Measurements from ENCODE around the gene ARMH4. TPM values are rescaled to one million over a fixed set of nuclear protein-coding genes. Genes with fewer than 3 reads are reported as not detected.

ARMH4 gene
- total RNA-seq, 4 donors from 2014 or later = 1.8 to 3.6 (median 2.8) TPM

GRCh38 chr14:57982804-57983634 is 169.0 kb downstream of the ARMH4 start:
- no peak for DNase-seq (ENCODE audit: low spot score in 2 of 2)
- WGBS, 2 donors = 43 to 50% methylated on average over 8 of the region's 8 CpGs
- TF ChIP-seq CTCF (IDR thresholded peaks at IDR 0.05) (no peak), POLR2A (IDR thresholded peaks at IDR 0.05) (no peak)
- intact Hi-C loops (cut with DNase I; ENCODE audit: low total_unique reads) = no loop called here
- no peak overlapping the region for H3K4me3 ChIP-seq (ENCODE audit: low read depth, poor library complexity, severe bottlenecking)

- intact Hi-C loops (cut with DNase I; ENCODE audit: low total_unique reads) = no loop called here
- no peak overlapping the region for H3K4me3 ChIP-seq (ENCODE audit: low read depth, poor library complexity, severe bottlenecking)
- WGBS, 2 donors = 84 to 85% methylated on average over 12 of the region's 12 CpGs
- no peak for DNase-seq (ENCODE audit: low spot score in 2 of 2)
- TF ChIP-seq CTCF (IDR thresholded peaks at IDR 0.05) = no peak
- no peak for TF ChIP-seq POLR2A (IDR thresholded peaks at IDR 0.05)
These were observed 170.0 kb downstream of the ARMH4 start for GRCh38 chr14:57981817-57982560.

GRCh38 chr14:57979376-57980048 is 172.5 kb downstream of the ARMH4 start:
- no peak overlapping the region for H3K4me3 ChIP-seq (ENCODE audit: low read depth, poor library complexity, severe bottlenecking)
- intact Hi-C loops (cut with DNase I; ENCODE audit: low total_unique reads) = no loop called here
- 53 to 60% methylated on average over 4 of the region's 4 CpGs for WGBS, 2 donors
- DNase-seq (ENCODE audit: low spot score in 2 of 2) = no peak
- no peak for TF ChIP-seq POLR2A (IDR thresholded peaks at IDR 0.05)
- TF ChIP-seq CTCF (IDR thresholded peaks at IDR 0.05) = no peak

GRCh38 chr14:57976701-57977100 is 175.3 kb downstream of the ARMH4 start:
- H3K4me3 ChIP-seq (ENCODE audit: low read depth, poor library complexity, severe bottlenecking) = no peak overlapping the region
- no peak for TF ChIP-seq CTCF (IDR thresholded peaks at IDR 0.05)
- no peak for TF ChIP-seq POLR2A (IDR thresholded peaks at IDR 0.05)
- no peak for DNase-seq (ENCODE audit: low spot score in 2 of 2)
- intact Hi-C loops (cut with DNase I; ENCODE audit: low total_unique reads) = no loop called here

GRCh38 chr14:57974896-57975295 is 177.1 kb downstream of the ARMH4 start:
- WGBS, 2 donors = 62 to 71% methylated on average over 1 of the region's 1 CpG
- intact Hi-C loops (cut with DNase I; ENCODE audit: low total_unique reads) = no loop called here
- TF ChIP-seq CTCF (IDR thresholded peaks at IDR 0.05) = no peak
- TF ChIP-seq POLR2A (IDR thresholded peaks at IDR 0.05) = no peak
- DNase-seq (ENCODE audit: low spot score in 2 of 2) = no peak
- H3K4me3 ChIP-seq (ENCODE audit: low read depth, poor library complexity, severe bottlenecking) = no peak overlapping the region
